ENCODE data around the gene CELA2A.
"Not testable (repeated sequence)": the region's sequence is repeated elsewhere in the genome, so short reads cannot be mapped to it uniquely, and the experiment has no call there.

CELA2A gene

DNA sequence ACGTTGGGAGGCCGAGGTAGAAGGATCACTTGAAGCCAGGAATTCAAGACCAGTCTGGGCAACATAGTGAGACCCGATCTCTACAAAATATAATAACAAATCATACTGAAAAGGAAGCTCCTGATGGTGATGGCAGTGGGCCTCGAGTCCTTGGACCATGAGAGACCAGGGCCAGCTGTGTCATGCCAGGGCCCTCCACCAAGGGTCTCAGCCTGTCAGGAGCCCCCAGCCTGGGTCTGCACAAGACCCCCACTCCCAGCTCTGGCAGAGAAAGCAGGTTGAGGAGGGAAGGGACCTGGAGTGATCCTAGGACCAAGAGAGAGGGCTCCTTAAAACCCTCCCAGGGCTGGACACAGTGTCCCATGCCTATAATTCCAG is 25.0 kb upstream of the CELA2A start:
- H3K4me3 ChIP-seq (ENCODE audit: low read depth, low read length) = no peak overlapping the region
- TF ChIP-seq, protein P1, sequence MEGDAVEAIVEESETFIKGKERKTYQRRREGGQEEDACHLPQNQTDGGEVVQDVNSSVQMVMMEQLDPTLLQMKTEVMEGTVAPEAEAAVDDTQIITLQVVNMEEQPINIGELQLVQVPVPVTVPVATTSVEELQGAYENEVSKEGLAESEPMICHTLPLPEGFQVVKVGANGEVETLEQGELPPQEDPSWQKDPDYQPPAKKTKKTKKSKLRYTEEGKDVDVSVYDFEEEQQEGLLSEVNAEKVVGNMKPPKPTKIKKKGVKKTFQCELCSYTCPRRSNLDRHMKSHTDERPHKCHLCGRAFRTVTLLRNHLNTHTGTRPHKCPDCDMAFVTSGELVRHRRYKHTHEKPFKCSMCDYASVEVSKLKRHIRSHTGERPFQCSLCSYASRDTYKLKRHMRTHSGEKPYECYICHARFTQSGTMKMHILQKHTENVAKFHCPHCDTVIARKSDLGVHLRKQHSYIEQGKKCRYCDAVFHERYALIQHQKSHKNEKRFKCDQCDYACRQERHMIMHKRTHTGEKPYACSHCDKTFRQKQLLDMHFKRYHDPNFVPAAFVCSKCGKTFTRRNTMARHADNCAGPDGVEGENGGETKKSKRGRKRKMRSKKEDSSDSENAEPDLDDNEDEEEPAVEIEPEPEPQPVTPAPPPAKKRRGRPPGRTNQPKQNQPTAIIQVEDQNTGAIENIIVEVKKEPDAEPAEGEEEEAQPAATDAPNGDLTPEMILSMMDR (IDR thresholded peaks at IDR 0.05; ENCODE audit: low read depth, low read length) = no peak

DNA sequence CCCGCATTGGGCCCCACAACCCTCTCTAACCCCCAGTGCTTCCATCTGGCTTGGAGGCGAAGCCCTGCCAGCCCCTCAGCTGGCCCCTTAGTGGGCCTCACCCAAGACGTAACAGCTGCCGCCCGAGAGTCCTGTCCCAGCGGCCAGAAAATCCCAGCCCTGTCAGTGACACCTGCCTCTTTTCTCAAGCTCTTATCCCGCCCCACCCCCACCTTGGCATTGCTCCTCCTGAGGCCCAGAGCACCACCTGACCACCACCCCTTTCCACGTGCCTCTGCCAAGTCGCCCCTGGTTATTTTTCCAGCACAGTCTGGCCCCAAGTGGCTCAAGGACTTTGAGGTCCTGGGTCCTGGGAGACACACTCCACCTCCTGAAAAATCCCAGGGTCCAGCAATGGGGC is 24.2 kb upstream of the CELA2A start:
- no peak overlapping the region for H3K4me3 ChIP-seq (ENCODE audit: low read depth, low read length)
- TF ChIP-seq, protein P1 (IDR thresholded peaks at IDR 0.05; ENCODE audit: low read depth, low read length) = no peak

DNA sequence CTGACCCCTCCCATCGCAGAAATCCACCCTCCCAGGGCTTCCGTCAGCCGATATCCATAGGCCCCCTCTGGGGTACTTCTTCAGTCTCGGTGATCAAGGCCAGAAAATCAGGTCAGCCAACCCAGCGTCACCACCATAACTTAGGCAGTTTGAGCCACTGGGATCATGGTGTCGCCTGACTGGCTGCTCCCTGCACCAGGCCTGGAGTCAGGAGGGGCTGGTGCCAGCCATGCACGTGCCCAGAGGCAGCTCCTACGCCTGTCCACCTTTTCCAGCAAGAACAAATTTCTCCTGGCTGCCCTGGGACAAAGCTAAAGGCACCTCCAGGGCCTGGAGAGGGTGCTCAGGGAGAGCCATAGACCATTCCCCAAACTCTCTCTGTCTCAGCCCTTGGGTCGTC is 23.1 kb upstream of the CELA2A start:
- H3K4me3 ChIP-seq (ENCODE audit: low read depth, low read length) = no peak overlapping the region
- TF ChIP-seq, protein P1 (IDR thresholded peaks at IDR 0.05; ENCODE audit: low read depth, low read length) = no peak

DNA sequence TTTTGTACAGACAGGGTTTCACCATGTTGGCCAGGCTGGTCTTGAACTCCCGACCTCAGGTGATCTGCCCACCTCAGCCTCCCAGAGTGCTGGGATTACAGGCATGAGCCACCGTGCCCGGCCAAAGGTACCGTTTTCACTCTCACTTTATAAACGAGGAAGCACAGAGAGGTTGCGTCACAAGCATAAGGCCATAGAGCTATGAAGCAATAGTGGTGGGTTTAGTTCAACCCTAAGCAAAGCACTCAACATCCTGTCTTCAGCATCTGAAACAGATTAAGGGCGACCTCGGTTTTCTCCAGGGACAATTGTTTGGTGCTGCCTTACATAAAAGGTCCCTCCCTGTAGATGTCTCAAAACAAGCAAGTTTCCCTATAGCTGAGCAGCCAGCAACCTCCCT is 21.8 kb upstream of the CELA2A start:
- not testable (repeated sequence) for H3K4me3 ChIP-seq (ENCODE audit: low read depth, low read length)

DNA sequence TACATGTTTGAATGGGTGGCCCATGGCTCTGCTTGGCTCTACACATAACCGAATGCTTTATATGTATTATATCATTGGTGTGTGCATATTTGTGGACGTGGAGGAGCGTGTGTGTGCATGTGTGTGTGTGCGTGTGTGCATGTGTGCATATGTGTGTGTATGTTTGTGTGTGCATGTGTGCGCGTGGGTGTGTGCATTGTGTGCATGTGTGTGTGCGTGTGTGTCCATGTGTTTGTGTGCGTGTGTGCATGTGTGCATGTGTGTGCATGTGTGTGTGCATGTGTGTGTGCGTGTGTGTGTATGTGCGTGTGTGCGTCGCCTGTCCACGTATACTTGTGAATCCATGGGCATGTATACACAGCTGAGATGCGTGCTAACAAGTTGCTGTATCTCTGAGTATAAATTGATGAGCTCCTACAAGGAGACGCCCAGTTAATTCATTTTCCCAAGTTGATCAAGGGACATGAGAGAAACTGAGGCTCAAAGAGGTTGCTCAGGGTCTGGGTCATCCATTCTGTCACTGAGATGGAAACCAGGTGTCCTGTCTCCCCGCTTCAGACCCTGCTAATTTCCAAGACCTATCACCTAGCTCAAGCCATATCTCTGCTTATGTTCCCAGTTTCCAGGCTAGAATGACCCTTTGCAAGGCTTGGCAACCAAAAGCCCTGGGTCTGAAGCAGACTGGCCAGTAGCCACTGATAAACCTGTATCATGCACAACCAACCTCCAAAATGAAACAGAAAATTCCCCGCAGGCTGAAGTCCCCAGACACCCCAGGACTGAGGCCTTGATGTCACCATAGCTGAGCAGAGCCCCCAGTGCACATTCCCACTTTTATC is 21.1 kb upstream of the CELA2A start:
- TF ChIP-seq, protein P1 (IDR thresholded peaks at IDR 0.05; ENCODE audit: low read depth, low read length) = no peak
- H3K4me3 ChIP-seq (ENCODE audit: low read depth, low read length) = no peak overlapping the region

DNA sequence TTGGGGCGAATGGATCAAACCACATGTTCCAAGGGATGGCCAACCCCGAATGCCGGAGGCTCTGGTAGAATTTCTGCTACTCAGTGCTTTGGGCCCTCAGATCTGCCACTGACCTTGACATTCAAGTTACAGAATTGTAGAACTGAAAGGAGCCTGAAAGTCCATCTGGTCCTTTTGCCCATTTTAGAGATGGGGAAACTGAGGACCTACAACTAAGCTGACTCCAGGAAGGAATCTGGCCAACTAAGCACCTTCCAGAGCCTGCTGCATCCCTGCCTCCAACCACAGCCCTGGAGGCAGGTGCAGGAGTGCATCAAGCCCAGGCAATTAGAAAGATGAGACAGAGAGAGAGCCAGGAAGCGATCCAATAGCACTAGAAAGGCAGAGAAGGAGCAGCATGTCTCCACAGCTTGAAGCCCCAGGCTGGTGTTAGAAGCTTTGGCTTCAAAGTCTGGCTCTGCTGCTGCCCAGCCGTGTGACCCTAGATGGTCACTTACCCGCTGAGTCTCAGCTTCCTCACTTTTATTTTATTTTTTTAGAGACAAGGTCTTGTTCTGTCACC is 19.6 kb upstream of the CELA2A start:
- TF ChIP-seq, protein P1 (IDR thresholded peaks at IDR 0.05; ENCODE audit: low read depth, low read length) = no peak
- H3K4me3 ChIP-seq (ENCODE audit: low read depth, low read length) = no peak overlapping the region

DNA sequence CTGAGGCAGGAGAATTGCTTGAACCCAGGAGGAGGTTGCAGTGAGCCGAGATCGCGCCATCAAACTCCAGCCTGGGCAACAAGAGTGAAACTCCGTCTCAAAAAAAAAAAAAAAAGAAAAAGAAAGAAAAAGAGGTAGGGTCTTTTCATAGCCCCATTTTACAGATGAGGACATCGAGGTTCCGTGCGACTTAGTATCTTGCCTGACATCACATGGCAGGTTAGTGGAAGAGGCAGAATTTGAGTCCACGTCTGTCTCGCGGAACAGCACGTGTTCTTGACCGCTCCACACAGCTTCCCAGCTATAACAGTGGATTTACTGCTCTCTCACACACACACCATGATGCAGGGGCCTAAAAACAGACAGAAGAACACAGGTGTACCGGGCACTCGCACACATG is 17.2 kb upstream of the CELA2A start:
- TF ChIP-seq, protein P1 (IDR thresholded peaks at IDR 0.05; ENCODE audit: low read depth, low read length) = no peak
- no peak overlapping the region for H3K4me3 ChIP-seq (ENCODE audit: low read depth, low read length)

Data from WI38 (cell line).